Measurements from ENCODE around the gene IFNGR2.

Gene IFNGR2

DNA sequence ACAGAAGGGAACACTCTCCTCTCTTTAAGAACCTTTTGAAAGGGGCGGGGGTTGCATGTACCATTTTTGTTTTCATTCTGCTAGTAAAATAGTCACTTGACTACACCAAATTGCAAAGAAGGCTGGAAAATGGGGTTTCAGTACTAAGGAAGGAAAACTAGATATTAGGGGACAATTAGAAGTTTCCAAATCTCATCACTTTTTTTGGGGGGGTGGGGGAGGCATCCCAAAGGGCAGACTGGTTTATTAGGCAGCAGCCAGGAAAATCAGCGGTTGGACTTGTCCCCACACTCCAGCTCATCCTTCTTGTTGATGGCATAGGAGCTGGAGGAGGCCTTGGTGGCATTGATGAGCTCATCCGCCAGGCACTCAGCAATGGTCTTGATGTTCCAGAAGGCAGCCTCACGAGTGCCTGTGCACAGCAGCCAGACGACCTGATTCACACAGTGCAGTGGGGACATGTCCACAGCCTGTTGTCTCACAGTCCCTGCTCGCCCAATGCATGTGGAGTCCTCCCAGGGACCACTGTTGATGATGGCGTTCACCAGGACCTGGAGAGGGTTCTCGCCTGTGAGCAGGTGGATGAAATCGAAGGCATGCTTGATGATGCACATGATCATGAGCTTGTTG lies 78.2 kb downstream of the IFNGR2 start:
- no peak for DNase-seq (ENCODE audit: low read depth in 2 of 2)

Measured in activated CD4-positive, alpha-beta T cell treated with anti-CD3 and anti-CD28 coated beads for 24 hours (primary cell).